ENCODE measurements around the gene TET2.
"Not testable (repeated sequence)": the region's sequence is repeated elsewhere in the genome, so short reads cannot be mapped to it uniquely, and the experiment has no call there.

TET2 gene

DNA sequence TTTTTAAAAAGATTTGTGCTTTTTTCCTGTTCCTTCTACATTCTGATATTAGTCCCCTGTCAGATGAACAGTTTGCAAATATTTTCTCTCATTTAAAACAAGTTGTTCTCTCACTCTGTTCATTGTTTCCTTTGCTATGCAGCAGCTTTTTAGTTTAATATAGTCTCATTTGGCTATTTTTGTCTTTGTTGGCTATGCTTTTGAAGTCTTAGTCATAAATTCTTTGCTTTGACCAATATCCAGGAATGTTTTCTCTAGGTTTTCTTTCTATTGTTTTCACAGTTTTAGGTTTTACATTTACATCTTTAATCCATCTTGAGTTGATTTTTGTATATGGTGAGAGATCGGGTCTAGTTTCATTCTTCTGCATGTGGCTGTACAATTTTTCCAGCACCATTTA lies 136.8 kb downstream of the TET2 start:
- DNase-seq (ENCODE audit: low read depth in 2 of 2, low spot score in 1 of 2), result no peak

DNA sequence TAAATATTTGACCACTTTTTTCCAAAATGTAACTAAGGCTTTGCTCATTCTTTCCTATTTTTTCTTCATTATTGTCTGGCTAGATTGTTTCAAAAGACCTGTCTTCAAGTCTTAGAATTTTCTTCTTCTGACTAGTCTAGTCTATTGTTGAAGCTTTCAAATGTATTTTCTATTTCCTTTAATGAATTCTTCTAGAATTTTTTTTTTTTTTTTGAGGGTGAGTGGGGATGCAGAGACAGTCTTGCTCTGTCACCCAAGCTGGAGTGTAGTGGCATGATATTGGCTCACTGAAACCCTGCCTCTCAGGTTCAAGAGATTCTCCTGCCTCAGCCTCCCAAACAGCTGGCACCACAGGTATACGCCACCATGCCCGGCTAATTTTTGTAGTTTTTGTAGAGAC lies 141.4 kb downstream of the TET2 start:
- no peak for DNase-seq (ENCODE audit: low read depth in 2 of 2, low spot score in 1 of 2)

DNA sequence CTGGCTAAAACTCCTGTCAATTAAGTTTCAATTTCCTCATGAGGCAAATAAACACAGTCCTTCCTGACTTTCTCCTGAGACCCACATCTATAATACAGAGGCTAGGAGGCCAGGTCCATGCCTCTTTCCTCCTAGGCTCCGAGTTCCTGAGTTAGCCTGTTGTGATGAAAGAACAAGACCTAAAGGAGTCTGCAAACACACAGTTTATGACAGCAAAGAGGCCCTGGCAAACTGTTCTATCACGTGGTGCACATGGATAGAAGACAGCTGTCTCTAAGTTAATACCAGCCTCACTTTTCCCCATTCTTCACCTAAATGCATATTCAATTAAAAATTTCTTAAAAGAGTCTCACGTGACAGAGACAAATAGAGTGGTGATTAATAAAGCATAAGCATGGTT lies 145.2 kb downstream of the TET2 start:
- no peak for DNase-seq (ENCODE audit: low read depth in 2 of 2, low spot score in 1 of 2)

DNA sequence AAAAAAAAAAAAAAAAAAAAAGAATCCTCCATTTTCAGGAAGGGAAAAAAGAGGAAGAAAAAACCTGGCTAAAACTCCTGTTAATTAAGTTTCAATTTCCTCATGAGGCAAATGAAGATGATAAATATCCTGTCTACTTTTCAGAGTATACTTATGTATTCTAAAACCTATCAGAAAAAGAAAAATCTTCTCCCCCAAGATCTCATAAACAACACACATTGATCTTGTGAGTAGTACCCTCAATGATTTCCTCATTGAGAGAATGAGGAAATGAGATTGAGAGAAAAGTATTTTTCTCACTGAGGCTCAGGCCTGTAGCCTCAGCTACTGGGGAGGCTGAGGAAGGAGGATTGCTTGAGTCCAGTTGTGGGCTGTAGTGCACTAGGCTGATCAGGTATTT lies 146.7 kb downstream of the TET2 start:
- no peak for DNase-seq (ENCODE audit: low read depth in 2 of 2, low spot score in 1 of 2)

DNA sequence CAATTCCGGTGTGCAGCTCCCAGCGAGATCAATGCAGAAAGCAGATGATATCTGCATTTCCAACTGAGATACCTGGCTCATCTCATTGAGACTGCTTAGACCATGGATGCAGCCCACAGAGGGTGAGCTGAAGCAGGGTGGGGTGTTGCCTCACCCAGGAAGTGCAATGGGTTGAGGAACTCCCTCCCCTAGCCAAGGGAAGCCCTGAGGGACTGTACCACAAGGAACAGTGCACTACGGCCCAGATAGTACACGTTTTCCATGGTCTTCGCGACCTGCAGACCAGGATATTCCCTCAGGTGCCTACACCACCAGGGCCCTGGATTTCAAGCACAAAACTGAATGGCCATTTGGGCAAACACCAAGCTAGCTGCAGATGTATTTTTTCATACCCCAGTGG lies 150.0 kb downstream of the TET2 start:
- DNase-seq (ENCODE audit: low read depth in 2 of 2, low spot score in 1 of 2), result no peak

DNA sequence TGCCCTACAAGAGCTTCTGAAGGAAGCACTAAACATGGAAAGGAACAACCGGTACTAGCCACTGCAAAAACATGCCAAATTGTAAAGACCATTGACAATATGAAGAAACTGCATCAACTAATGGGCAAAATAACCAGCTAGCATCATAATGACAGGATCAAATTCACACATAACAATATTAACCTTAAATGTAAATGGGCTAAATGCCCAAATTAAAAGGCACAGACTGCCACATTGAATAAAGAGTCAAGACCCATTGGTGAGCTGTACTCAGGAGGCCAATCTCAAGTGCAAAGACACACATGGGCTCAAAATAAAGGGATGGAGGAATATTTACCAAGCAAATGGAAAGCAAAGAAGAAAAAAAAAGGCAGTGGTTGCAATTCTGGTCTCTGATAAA lies 152.4 kb downstream of the TET2 start:
- DNase-seq (ENCODE audit: low read depth in 2 of 2, low spot score in 1 of 2), result not testable (repeated sequence)

DNA sequence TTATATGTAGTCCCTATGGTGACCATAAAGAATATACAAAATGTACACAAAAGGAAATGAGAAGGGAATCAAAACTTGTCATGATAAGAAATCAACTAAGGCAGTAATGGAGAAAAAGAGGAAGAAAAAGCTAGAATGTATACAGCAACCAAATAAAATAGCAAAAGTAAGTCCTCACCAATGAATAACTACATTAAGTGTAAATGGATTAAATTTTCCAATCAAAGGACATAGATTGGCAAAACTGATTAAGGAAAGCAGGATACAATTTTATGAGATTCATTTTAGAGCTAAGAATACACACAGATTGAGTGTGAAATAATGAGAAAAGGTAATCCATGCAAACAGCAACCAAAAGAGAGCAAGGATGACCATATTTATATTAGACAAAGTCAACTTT lies 157.4 kb downstream of the TET2 start:
- DNase-seq (ENCODE audit: low read depth in 2 of 2, low spot score in 1 of 2), result no peak

DNA sequence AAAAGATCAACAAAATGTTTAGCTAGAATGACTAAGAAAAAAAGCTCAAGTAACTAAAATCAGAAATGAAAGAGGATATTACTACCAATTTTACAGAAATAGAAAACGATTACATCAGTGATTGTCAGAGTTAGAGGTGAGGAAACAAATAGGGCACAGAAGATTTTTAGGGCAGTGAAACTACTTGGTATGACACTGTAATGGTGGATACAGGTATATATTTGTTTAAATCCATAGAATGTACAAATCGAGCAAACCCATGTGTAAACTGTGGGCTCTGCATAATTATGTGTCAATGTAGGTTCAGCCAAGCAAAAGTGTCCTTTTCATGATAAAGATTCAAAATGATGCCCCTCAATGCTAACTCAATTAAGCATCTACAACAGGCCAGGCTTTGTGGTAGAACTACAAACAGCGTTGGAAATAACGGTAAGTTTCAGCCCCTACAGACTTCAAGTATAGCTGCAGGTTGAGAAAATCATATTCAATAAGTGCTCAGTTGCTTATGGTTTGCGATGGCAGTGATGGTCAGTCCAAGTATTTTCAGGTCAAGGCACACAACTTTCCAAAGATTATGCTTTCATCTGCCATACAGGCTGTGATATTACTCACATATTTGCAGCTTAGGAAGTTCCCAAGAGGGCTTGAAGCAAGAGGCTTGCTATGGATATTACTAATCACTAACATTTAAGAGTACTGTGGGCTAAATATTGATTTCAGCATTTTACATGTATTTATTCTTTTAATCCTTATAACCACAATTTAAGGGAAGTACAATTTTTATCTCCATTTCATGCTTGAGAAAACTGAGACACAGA lies 158.6 kb downstream of the TET2 start:
- DNase-seq (ENCODE audit: low read depth in 2 of 2, low spot score in 1 of 2), result no peak

DNA sequence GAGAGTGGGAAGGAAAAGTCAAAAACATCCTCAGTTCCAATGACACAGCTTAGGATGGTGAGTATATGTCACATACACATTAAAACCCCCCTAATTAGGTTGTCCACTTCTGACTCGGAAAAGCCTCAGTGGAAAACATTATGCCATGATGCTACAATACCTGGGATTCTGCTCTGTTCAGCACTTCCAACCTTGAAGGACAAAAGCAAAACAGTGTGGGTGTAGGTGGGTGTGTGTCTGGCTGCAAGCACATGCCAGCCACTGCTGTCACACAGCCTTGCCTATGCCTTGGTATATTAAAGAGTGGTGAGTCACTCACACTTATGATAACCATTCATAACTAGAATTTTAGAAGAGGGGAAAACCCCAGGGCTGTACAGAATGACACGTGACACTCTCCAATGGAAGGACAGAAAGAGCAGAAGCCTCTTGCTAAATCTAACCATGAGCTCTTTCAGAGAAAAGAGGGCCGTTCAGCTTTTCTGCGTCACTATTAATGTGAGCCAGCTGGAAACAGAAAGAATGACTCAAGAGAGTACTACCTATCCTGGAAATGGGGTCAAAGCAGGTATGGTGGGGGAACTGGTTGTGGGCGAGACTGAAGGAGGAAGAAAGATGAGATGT lies 159.6 kb downstream of the TET2 start:
- DNase-seq (ENCODE audit: low read depth in 2 of 2, low spot score in 1 of 2), result no peak

DNA sequence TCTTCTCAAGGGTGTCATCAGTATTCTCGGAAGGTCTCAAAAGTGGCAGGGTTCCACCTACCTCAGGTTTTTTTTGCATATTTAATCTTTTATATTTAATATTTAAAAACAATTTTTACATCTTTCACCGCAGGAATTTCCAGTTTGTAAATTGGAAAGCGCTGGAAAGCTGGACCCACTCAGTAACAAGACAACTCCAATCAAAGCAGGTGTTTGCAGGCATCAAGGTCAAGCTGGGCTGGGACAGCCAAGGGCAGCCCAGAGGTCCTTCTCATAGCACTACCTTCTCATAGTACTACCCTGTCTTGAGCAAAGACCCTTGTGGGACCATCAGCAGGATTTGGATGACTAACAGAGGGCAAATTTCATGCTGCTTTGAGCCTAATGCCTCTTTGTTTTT lies 160.1 kb downstream of the TET2 start:
- no peak for DNase-seq (ENCODE audit: low read depth in 2 of 2, low spot score in 1 of 2)

DNA sequence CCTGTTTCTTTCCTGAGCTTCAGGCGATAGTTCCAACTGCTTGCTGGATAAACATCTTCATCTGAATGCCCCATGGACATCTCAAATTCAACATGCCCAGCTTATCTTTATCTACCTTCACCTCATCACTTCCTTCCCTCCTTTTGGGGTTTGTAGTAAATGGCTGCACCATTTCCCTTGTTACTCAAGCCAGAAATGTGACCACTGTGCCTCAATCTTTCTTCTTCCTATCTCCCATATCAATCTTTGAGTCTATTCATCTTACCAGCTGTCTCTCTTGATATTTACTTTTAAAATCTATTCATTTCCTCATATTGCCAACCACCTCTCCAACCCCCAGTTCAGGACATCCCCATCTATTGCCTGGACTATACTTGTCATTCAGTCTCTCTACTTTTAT lies 171.8 kb downstream of the TET2 start:
- DNase-seq (ENCODE audit: low read depth in 2 of 2, low spot score in 1 of 2), result no peak

DNA sequence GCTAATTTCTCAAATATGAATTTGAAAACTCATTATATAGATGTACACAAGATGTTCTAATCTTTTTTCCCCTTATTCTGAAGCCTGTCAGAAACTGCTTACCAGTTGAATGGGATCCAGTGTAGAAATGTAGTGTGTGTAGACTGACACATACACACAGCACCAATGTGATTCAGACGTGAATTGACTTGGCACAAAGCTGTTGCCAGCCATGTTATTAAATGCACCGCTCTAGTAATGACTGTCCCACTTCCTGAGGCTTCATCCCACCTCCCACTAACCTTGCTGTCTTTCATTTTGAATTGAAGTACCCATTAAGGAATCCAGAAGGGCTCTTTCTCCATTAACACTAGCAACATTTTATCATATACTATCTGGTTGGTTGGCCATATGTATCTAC lies 180.5 kb downstream of the TET2 start:
- no peak for DNase-seq (ENCODE audit: low read depth in 2 of 2, low spot score in 1 of 2)

DNA sequence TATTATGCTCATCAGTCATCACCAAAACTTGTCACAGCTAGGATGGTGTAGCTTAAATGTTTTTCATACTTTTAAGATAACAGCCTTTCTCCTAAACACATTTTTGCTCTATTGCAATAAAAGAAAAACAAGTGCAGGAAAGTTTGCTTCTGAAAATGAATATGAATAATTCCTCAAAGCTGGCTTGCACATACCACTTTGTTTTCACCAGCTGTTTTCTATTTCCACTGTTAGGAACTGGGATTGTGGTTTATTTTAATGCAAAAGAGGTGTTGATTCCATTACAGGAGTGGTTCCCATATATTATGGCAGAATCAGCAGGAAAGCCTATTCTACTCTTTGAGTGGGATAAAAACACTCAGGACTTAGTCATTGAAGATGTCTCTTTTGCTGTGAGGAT lies 181.3 kb downstream of the TET2 start:
- DNase-seq (ENCODE audit: low read depth in 2 of 2, low spot score in 1 of 2), result no peak

DNA sequence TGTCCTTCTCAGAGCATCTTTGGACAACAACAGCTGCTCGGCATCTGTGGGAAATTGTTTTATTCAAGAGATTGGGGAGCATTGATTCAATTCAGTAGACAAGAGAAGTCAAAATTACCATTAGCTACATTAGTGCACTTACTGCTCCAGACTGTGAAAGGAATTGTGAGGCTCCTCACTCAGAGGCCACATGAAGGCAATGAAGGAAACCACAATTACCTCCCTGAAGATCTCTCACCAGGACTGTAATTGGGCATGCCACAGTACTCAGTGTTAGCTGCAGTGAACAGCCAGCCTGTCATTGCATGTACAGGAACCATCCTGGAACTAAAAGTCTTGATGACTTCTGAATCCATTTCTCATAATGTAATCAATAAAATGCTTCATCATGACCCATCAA lies 182.4 kb downstream of the TET2 start:
- no peak for DNase-seq (ENCODE audit: low read depth in 2 of 2, low spot score in 1 of 2)
